ENCODE measurements around the gene SCMH1. TPM values are rescaled to one million over a fixed set of nuclear protein-coding genes. Genes with fewer than 3 reads are reported as not detected.
A peak's percentile ranks its signal among the peaks of the same experiment; 100 is the strongest.
"Not testable (repeated sequence)": the region's sequence is repeated elsewhere in the genome, so short reads cannot be mapped to it uniquely, and the experiment has no call there.

SCMH1 gene
- total RNA-seq, 1 donor from 2014 or later: 25.1 TPM

DNA sequence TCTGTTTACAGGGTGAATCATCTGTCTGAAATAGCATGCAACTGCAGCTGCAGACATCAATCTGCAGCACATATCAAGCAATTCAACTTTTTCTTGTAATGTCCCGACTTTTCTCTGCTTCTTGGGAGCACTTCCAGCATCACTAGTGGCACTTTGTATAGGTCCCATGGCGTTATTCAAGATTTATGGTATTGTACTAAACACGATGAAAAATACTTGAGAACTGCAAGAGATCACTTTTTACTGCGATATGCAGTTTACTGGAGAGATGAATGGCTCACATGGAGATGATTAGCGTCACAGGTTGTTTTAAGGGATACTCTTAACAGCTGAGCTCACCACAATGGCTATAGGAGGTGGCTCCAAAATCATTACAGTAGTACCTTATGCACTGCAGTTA lies 7.2 kb upstream of the SCMH1 start:
- no peak for DNase-seq (ENCODE audit: low read depth)

DNA sequence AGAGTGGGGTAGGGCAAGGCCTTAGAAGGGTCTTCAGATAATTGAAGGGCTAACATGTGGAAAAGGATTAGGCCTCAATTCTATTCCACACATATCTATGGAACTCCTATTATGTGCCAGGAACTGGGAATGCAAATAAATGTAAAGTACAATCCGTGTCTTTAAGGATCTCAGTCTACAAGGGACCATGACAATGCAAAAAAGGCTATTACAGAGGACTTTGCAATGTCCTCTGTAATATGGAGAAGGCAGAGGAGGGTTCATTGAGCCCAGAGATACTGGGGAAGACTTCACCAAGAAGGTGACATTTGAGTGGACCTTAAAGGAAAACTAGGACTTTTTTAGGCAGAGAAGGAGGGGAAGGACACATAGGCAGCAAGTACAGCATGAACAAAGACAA lies 4.5 kb upstream of the SCMH1 start:
- DNase-seq (ENCODE audit: low read depth): no peak

DNA sequence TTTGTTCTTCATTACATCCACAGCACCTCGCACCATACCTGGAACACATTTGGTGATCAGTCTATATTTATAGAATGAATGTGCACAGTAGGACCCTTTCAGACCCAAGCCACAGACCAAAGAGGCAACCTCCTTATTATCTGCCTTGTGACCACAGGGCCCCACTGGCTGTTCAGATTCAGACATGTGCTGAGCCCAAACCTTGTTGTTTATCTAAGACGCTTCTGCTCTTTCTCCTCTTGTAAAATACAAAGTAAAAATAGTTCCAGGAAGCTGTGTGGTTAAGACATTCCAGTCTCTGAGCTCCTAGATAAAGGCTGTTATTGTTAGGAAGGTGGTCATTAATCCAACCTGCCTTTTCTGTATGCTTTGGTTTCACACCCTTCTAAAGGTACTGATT lies 3.6 kb upstream of the SCMH1 start:
- DNase-seq (ENCODE audit: low read depth): no peak

DNA sequence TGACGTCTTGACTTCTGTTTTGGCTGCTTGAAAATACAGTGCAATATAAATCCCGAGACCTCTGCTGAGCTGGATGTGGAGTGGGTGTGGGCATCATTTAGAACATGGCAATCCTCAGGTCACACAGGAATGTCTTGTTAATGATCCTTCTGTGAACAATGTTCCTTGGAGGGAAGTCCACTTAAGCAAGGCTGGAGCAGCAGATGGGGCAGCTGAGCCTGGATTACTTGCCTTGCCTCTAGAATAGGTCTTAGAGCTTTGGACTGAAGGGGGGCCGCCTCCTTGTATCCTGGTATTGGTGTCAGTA lies 926 bp upstream of the SCMH1 start:
- DNase-seq (ENCODE audit: low read depth): no peak

DNA sequence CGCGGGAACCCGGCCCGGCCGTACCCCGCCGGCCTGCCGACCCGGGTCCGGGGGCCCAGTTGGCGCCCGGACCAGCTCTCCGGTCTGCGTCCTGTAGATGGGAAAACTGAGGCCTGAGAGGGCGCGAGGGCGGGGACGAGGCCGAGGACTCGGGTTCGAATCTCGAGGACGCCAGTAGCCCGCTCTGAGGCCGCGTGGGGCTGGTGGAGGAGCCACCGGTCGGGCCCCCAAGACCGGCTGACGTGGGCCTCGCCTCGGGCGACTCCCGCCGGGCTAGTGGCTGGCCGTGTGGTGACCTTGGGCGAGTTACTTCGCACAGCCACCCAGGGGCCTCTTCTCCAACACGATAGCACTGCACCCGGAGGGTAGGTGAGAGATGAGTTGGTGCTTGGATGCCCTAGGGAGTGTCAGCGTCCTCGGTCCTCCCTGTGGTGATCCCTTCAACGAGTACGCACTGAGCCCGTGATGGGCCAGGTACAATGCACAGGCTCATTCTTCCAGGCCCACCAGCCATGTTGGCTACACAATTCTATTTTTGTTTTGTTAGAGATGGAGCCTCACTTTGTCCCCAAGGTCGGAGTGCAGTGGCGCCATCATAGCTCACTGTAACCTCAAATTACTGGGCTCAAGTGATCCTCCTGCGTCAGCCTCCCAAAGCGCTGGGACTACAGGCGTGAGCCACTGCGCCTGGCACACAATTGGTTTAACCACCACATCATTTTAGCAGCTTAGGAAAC lies 404 bp upstream of the SCMH1 start:
- no peak for DNase-seq (ENCODE audit: low read depth)

DNA sequence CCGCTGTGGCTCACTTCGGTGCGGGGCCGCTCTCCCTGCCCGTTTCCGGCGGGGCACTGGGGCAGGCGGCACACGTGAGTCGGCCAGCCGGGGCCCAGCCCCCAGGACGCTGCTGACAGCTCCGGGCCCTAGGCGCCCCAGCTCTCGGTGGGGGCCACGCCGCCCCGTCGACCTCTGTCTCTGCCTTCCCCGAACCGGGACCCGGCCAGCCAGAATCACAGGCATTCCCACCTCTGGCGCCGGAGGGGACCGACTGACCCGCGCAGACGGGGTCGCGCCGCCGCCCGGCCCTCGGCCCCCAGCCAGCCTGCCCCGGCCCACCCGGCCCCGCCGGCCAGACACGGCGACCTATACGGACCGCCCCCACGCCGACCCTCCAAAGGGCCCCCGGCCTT lies 755 bp downstream of the SCMH1 start:
- no peak for DNase-seq (ENCODE audit: low read depth)

DNA sequence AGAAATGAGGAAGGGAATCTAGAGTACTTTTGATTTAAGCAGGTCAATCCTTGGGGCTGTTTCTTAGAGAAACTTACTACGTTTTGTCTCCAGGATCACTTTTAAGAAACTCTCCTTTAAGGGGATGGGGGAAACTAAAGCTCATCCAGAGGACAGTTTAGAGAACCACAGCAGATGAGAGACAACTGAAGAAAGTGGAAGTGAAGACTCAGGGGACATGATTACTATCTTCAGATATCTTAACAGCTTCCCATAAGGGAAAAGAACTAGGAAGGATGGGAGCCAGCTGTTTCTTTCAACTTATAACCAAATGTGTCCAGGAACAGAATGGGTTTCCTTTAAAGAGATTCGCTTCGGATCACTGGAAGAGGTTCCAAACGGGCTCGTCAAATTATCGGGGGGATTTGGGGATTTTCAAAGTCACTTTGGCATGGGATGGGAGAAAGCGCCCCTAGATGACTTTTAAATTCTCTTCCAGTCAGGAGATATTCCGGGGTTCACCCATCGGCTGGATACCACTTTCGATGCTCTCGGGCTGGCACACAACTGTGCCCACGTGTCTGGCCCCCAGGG lies 1.2 kb downstream of the SCMH1 start:
- no peak for DNase-seq (ENCODE audit: low read depth)

DNA sequence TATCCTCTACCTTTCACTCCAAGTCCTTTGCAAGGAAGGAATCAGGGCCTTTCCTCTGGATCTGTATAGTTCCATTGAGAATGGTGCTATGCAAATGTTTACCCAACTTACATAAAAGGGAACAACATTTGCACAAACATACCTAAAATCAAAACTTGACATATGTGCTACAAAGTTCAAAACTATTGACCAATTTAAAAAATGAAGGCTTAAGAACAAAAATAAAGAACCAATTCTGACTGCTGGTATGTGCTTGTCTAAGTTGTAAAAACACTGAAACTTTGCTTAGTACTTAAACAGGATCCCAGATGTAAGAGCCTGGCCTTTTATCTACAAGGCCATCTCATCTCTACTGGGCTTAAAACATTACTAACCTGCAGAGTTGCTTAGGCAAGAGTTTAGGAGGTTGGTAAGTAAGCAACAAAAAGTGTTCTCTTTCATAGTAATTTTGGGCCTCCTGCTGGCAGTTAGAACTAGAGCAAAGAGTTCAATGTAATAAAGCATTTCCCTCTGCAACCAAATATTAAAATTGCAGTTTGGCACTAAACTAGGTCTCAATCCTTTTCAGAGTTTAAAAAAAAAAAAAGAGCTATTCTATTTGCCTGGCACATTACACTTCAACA lies 2.0 kb downstream of the SCMH1 start:
- DNase-seq (ENCODE audit: low read depth): peak; percentile 73

DNA sequence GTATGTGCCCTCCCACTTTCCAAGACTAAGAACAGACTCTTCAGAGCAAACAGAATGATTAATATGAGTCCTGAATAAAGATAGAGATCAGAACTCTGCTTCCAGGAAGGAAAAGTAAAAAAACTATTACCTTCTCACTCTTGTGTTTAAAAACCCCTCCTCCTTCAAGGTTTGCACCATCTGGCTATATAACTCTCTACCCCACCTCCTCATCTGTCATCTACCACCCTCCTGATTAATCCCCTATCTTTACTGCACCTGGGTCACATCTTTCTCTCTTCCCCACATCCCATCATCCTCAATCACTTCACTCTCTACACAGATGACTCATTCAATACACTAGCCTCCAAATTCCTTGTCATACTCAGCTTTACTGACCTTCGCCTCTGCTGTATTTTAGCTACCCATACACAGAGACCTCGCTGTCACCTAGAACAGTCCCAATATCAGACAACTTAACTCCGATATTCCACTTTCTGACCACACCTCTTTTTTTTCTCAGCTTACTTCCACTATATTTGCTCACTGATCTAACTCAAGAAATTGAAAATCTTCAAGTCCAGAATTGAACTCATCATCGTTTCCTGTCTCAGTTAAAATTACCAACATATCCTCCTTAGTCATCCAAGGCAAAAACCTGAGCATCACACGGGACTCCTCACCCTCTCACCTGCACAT lies 3.7 kb downstream of the SCMH1 start:
- peak; percentile 42 for DNase-seq (ENCODE audit: low read depth)

DNA sequence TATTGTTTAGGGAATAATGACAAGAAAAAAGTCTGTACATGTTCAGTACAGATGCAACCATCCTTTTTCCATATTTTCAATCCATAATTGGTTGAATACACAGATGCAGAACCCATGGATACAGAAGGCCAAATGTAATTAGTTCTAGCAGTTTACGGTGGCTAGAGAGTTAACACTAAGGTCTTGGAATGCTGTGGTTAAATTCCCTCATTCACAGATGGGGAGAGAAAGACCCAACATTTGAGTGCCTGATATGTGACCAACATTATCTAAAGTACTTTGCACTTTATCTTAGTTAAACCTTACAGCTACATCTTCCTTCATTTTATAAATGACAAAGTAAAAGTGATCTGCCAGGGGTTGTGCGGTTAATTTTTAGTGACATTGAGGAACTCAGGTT lies 5.3 kb downstream of the SCMH1 start:
- no peak for DNase-seq (ENCODE audit: low read depth)

DNA sequence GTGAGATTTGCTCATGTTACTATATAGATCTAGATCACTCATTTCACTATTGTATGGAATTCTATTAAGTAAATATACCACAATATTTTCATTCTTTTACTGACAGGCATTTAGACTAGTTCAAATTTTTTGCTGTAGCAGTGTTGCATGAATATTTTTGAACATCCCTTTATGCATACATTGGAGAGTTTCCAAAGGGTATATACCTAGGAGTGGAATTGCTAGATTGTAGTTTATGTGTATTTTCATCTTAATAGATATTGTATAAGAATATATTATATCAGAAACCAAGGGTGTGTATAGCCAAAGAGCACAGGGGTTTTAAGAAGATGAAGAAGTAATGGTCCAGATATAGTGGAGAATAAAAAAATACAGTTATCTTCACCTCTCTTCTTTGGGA lies 6.2 kb downstream of the SCMH1 start:
- no peak for DNase-seq (ENCODE audit: low read depth)

DNA sequence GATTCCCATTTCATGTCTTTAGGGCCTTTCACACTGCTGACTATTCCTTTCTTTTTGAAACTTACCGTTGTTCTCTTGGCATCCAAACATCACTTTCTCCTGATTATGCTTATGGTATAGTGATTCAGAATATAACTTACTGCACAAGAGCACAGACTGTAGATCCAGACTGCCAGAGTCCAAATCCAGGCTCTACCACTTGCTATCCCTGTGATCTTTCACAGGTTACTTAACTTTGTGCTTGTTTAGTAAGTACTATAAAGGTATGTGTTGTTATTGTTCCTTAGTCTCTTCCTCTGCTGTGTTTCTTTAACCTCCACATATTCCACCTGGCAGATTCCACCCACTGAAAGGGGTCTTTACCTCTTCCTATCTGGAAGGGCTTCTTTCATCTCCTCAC lies 8.4 kb downstream of the SCMH1 start:
- DNase-seq (ENCODE audit: low read depth): no peak

DNA sequence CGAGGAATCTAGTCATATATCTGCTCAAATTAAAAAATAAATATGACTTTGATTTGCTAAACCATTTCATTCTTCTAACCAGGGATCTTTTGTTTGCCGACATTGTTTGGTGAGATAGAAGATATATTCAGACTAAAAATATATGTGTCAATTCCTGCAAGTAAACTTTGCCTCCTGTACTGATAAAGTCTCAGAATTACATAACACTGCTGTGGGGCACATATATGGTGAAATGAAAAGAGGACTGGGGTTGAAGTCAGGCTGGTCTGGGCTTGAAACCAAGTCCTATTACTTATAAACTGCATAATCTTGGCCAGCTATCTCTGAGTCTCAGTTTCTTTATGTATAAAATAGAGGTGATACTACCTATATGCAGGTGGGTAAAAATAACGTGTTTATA lies 9.8 kb downstream of the SCMH1 start:
- no peak for DNase-seq (ENCODE audit: low read depth)

DNA sequence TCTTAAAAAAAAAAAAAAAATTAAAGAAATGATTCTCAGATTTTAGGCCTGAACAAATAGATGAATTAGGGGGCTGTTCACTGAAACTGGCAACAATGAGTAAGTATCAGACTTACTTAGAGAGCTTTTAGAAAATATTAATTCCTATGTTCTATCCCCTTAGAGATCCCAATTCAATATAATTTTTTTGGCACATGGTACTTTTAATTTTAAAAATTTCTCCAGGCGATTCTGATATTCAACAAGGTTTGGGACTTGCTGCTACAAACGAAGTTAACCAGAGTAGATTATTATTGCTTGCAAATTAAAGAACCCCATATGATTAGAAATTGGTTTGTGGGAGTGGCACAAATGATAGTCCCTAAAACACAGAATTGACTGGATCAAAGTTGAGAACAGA lies 11.4 kb downstream of the SCMH1 start:
- DNase-seq (ENCODE audit: low read depth): no peak

DNA sequence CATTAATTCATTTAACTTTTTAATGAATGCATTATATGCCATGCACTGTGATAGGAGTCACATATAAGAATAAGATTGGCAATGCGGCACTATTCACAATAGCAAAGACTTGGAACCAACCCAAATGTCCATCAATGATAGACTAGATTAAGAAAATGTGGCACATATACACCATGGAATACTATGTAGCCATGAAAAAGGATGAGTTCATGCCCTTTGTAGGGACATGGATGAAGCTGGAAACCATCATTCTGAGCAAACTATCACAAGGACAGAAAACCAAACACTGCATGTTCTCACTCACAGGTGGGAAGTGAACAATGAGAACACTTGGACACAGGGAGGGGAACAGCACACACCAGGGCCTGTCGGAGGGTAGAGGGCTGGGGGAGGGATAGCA lies 12.9 kb downstream of the SCMH1 start:
- not testable (repeated sequence) for DNase-seq (ENCODE audit: low read depth)

DNA sequence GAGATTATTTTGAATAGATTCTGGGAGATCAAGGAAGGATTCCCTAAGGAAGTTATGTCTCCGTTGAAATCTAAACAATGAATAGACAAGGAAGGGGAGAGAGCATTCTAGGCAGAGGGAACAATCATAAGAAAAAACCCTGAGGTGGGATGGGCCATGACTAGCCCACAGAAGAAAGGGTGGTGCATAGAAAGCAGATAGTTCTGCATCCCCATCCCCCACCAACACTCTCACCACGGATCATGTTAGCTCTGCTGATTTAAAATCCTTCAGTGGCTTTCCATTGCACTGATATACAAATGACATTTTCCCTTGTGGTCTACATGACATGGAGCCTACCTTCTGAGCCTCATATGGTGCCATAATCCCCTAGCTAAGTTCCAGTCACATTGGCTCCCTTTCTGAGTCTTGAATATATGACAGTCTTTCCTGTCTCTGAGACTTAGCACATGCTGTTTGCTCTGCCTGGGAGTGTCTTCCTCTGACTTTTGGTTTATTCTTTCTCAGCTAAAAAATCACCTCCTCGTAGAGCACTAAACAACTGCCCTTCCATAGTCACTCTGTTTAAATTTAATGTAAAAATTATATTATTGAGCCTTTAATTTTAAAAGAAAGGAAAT lies 15.2 kb downstream of the SCMH1 start:
- no peak for DNase-seq (ENCODE audit: low read depth)

DNA sequence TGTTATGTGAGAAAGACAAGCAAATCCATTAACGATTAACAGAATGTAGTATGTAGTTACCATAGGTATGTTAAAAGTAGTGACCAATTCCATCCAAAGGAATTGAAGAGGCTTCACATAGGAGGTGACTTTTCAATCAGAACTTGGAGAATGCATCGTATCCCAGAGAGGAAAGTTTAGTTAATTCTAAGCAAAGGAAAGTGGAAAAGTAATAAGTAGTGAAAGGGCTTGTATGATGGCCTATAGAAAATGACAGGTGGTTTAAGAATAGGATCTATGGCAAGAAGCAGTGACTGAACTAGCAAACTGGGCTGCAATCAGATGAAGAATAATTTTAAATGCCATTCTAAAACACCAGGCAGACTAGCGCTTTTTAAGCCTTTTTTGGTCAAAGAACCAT lies 16.6 kb downstream of the SCMH1 start:
- DNase-seq (ENCODE audit: low read depth): no peak

DNA sequence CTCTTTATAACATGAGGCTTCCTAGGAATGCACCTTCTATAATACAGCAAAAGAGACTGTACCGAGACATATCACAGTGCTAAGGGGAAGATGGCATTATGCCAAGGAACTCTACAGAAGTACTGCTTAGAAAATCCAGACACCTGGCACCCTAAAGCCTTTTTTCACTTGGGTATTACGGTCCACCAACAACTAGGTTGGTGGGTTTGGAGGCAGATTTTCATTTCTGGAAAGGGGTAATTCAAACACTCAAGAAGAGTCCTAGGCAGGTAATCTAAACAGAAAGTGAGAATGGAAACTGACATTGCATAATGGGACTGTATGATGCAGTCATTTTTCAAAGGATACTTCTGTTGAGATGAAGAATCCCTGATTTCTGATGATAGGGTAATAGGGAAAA lies 19.6 kb downstream of the SCMH1 start:
- DNase-seq (ENCODE audit: low read depth): no peak

DNA sequence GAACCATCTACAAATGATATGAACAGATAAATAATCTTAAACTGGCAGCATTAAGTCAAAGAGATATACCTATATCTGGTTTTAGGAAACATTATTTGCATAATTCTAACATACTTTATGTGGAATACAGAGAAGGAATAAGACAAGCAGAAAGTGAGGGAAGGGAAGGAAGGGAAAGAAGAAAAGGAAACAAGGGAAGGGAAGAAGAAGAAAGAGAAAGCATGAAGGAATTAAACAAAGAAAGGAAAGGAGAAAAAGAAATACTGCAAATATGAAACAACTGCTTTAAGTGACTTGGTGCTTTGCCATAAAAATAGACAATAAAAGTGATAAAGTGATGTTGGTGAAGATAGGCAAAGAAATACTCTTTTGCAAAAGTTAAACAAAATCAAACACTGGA lies 20.1 kb downstream of the SCMH1 start:
- DNase-seq (ENCODE audit: low read depth): no peak

DNA sequence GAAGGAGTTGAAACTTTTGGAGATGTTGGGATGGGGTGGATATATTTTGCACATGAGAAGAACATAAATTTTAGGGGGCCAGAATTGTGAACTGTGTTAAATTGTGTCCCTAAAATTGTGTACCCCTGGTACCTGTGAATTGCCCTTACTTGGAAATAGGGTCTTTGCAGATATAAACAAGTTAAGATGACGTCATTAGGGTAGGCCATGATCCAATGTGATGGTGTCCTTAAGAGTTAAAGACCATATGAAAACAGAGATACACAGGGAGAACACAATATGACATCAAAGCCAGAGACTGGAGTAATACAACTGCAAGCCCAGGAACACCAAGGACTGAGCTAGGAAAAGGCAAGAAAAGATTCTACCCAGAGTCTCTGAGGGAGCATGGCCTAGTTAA lies 24.0 kb downstream of the SCMH1 start:
- no peak for DNase-seq (ENCODE audit: low read depth)

DNA sequence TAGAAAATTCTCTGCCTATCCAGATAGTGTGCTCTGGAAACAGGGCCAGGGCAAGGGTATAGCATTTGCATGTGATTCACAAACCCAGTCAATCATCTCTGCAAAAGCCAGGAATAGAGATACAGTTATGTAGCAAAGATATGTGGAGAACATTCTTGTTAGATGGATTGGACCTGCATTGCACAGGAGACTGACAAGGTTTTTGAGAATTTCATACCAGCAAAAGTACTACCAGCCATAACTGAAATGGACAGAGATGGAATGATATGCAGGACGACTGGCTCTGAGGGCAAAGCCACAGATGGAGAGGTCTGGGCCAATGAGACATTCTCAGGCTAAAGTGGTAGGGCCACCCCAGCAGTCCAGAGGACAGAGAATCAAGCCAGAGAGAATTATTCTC lies 24.7 kb downstream of the SCMH1 start:
- DNase-seq (ENCODE audit: low read depth): no peak

DNA sequence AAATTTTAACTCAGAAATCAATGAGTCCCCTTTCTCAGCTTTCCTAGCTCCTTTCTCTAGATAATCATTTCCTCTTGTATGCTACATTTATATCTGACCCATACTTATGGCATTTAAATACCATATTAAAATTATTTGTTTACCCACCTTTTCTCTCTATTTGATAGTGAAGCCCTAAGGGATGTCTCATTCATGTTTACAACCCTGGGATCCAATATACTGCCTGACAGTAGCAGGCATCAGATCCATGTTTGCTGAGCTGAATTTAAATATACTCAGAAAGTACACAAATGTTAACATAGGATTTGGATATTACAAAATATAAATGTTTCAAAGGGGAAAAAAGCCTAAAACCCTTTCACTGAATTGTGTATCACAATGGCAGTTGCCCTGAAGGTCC lies 26.5 kb downstream of the SCMH1 start:
- no peak for DNase-seq (ENCODE audit: low read depth)

DNA sequence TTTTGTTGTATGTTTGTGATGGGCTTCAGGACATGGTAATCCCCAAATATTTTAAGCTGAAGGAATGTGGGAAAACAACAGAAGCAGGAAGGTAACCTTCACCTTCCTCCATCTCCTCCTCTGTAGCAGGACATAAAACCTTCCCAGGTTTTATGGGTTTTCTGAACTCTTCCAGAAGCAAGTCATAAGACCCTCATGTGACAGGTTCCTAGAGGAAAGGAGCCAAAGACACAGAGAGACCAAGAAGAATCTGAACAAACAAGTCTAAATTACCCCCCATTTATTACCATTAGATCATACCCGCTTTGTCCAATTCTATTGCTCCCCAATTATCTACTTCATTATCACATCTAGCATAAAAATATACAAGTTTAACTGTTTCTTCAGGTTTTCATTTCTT lies 28.8 kb downstream of the SCMH1 start:
- DNase-seq (ENCODE audit: low read depth): no peak

Data from renal cortical epithelial cell (primary cell).